Renal pelvis (tissue), 4 donors: ENCODE results near the gene NUMA1. TPM values are rescaled to one million over a fixed set of nuclear protein-coding genes. Genes with fewer than 3 reads are reported as not detected.

Experiments used
- DNase-seq: peaks from one replicate; pipeline ENCODE4 v3.0.0-alpha.2; 2013
- polyA plus RNA-seq, 3 donors: library from polyadenylated mRNA; unstranded; fragments of 120-200 nt; gene quantifications; one replicate each; pipeline ENCODE4 v1.2.1, GENCODE V29; 2013; ENCODE audit not compliant: insufficient read length in 3 of 3

NUMA1 gene
- polyA plus RNA-seq, 3 donors: 289 to 335 (median 305) TPM

DNA sequence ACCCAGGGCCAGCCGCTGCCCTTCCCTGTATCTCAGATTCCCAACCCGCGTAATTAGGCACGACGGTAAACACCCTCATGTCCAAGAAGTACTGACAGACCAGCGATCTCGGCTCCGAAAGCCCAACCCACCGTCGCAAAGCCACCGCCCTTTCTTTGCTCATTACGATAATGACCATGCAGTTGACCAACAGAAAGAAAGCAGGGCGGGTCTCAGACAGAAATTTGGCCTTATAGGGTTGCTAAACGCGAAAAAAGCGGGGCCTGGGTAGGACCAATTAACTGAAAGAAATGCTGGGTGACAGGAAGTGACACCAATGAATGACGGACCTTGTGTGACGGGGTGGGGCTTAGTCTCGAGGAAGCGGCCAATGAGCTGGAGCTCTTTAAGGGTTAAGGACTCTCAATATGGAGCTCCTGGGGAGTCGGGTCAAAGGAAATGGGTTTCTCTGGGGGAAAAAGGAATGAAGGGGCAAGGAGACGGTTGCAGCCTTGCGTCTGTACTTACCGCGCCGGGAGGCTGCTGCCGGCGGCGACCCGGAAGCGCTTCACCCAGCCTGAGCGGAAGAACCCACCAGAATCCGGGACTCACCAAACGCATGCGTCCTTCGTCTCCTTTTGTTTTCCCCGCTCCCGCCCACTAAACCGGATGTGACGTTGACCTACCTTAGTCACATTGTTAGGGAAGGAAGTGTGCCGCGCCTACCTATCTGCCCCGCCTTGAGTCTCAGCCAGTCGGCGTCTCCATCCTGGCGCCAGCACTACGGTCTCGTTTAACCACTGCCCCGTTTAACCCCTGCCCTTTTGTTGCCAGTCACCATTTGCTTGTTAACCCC is 32.0 kb upstream of the NUMA1 start, which contains the start of gene ANAPC15:
Gene ANAPC15 (minus strand): TSS at position 553 of the 835 bp plus-strand sequence. CDS start 1,419 bp downstream, outside the sequence.
- DNase-seq: peak; percentile 100

DNA sequence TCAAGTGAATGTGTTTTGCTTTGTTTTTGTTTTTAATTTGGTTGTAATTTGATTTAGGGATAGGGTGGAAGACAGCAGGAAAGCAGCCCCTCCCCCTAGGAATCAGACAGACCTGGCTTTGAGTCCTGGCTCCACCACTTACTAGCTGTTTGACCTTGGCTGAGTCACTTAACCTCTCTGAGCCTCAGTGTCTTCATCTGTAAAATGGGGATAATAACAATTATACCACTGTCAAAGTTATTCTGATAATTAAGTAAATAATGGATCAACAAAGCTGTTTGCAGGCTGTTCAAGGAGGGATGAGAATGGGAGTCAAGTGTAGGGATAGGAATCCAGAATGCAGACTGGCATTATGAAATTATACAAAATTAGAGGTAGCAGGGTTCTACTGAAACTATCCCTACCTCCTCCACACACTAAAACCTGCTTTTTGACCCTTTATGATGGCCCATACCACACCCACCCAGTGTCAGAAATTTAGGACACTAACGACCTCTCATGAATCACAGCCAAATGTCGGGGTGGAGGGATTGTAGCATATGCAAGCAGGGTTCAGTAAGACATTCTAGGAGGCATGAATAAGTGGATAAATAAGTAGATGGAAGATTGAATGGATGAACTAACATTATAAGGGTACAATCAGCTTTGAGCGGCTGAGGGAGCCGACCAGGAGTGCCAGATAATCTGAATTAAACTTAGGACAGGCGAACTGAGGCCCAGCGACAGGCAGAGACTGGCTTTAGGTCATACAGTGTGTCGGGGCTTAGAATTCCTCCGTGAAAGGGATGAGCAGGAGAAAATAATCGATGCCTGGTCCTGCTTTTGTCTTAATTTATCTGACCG is 31.2 kb upstream of the NUMA1 start:
- no peak for DNase-seq

DNA sequence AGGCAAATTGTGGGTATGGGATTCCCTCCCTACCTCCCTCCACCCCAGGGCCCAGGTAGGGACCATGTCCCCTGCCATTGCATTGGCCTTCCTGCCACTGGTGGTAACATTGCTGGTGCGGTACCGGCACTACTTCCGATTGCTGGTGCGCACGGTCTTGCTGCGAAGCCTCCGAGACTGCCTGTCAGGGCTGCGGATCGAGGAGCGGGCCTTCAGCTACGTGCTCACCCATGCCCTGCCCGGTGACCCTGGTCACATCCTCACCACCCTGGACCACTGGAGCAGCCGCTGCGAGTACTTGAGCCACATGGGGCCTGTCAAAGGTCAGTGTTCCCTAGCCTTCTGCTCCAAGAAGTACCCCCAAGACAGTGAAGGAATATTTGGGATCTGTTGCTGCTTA is 25.5 kb upstream of the NUMA1 start, which contains the start of gene TOMT:
Gene TOMT (plus strand): TSS at position 37 of the 400 bp plus-strand sequence. CDS start 28 bp downstream, at position 65.
- no peak for DNase-seq

DNA sequence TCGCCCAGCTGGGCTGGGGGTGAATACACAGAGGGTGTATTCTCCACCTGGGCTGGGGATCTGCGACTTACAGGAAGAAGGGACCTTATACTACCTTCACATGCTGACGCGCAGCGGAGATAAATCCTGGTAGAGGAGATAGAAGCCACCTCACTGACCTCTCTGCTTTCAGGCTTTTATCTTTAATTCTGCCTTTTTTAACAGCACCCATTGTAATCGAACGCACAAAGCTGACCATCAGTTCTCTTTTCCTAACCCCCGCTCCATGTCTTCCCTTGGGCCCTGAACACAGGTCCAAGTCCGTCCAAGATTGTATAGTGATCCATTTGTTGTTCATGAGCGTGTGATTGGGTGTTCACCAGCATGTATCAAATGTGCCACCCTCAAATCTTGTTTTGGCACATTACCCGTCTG is 23.4 kb upstream of the NUMA1 start:
- DNase-seq: no peak

DNA sequence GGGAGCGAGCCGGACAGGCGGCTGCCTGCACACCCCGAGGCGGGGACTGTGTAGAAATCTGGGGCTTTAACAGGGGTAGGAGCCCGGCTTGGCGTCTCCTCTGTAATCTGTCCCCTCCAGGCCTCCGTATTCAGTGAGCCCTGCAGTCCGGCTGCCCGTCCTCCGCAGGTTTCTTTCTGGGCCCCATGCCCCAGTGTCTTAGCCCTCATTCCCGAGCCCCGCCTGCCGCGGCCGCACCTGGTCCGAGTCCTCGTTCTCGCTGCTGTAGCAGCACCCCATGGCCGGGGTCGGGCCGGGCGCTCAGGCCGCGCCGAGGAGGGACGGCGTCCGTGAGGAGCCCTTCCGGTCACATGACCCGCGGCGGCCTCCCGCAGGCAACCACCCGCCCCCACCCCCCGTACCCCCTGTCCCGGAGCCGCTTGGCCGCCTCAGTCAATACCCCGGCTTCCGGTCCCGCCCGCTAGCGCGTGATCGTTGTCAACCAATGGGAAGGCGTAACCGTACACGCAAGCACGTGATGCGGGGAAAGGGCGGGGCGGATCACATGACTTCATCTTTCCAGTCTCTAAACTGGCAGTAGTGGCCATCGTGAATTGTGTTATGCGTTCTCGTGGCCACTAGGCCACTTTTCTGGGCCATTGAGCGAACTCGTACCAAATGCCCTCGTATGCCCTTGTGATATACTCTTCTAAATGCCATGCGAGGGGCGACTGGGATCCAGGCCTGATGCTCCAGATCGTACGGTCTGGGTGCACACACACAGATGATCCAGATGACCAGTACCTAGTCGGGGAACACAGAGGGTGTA is 22.8 kb upstream of the NUMA1 start, which contains the start of gene LAMTOR1:
Gene LAMTOR1 (minus strand): TSS at position 352 of the 808 bp plus-strand sequence. CDS start 73 bp downstream, at position 279.
- DNase-seq: peak; percentile 99

DNA sequence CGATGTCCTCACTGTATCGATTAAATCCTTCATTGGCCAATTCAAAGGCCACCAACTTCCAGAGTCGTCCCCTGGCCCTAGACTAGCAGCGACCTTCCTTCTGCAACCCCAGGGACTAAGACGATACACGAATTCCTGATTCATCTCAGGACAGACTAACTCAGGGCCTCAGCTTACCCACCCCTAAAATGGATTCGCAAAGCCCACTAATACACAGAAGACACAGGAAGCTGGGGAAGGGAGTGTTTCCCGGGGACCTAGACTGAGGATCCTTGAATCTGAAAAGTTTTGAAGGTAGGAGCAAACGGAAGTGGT is 22.2 kb upstream of the NUMA1 start:
- DNase-seq: no peak

DNA sequence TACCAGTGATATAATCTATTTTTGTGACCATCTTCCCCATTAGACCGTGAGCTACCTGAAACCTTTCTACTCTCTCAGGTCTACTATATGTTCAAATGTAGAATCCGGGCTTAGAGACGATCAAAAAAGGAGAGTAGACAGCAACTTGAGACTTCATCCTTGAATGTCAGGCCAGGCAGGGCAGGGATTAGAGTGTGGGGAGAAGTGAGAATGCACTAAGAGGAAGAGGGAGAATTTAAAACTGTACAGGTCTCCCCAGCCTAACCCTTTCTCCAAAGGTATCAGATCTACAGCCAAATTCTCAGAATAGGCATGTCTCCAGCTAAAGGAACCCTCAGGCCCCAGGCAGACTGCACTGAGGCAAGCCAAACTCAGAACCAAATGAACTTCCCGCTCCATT is 21.8 kb upstream of the NUMA1 start:
- no peak for DNase-seq

DNA sequence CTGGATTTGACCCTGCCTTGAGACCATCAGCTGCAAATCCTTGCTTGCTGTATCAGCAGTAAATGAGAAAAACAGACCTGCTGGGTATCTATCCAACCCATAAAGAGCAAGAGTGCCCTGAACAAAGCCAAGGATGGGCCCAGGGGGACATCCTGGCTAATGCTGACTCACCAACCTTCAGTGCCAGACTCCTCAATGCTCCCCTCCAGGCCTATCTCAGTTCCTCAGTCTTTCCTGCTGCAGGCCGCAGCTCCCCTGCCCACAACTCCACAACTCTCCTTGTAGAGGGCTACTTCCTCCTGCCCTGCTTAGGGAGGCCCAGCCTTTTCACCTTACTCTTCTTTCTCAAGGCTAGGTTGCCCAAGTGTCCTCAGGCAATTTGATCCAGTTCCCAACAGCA is 20.1 kb upstream of the NUMA1 start:
- no peak for DNase-seq

DNA sequence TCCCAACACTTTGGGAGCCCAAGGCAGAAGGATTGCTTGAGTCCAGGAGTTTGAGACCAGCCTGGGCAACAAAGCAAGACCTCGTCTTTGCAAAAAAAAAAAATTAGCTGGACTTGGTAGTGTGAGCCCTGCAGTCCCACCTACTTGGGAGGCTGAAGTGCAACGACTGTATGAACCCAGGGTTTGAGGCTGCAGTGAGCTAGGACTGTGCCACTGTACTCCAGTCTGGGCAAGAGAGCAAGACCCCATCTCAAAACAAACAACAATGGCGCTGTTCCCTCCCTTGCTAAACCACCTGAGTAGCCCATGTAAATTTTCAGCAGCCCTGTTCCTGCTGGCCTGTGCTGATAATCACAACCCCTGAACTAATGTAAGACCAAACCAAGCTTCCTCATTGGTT is 19.7 kb upstream of the NUMA1 start:
- DNase-seq: no peak

DNA sequence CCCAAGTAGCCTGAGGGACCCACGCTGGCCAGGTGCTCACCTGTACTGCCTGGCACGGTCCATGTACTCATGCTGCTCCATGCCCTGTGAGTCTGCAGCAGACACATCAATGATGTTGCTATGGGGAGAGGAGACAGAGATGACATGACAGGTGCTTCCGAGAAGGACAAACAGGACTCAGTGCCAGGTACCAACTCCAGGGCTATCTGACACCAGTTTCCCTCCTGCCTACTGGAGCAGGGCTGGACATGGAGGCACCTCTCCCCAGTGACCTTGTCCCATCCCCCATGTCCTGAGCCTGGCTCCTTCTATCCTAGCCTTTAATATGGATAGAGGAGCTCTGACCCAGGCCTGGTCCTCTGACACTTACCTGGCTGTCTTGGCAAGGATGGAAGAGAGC is 18.4 kb upstream of the NUMA1 start:
- no peak for DNase-seq

DNA sequence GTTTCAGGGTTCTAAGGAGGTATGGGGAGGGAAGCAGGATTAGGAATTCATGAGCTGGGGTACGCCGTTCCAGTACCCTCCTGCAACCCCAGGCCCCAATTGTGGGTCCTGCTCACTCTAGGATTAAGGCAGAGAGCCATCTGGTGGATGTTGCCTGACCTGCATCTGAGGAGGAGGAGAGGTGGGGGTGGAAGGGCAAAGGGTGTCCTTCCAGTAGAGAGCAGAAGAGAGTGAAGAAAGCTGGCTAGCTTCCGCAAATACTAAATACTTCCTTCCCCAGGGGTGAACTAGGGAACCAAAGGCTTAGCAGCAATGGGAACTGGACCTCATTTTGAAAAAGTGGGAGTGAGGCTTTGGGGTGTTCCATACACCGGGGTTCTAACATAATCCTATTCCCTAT is 10.9 kb upstream of the NUMA1 start:
- DNase-seq: peak; percentile 73

DNA sequence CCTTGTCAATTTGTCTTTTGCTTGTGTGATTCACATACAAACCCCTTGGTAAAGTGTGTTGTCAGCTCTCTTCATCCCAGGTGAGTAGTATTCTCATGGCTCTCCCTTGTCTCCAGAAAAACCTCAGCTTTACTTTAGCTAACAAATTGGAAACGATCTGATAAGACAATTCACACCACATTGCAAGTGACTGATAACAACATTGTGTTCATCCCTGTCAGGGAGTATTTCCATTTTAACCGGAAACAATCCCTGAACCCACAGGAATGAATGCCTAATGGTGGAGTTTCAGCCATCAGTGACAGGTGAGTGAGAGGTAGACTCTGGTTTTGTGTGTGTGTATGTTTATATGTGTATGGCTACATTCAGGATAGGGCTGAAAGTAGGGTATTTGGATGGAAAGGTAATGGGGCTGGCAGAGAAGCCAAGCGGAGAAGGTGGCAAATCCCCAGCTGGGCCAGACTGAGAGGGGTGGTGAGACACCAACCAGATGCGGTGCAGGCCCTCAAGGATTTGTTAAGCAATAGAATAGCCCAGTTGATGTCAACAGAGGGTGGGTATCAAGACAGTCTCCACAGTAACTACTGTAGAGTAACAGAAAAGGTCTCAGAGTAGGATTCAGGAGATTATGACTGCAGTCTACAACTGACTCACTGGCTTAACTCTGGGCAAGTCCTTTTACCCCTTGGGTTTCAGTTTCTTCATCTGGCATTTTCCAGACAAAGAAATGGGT is 7.9 kb upstream of the NUMA1 start:
- no peak for DNase-seq

DNA sequence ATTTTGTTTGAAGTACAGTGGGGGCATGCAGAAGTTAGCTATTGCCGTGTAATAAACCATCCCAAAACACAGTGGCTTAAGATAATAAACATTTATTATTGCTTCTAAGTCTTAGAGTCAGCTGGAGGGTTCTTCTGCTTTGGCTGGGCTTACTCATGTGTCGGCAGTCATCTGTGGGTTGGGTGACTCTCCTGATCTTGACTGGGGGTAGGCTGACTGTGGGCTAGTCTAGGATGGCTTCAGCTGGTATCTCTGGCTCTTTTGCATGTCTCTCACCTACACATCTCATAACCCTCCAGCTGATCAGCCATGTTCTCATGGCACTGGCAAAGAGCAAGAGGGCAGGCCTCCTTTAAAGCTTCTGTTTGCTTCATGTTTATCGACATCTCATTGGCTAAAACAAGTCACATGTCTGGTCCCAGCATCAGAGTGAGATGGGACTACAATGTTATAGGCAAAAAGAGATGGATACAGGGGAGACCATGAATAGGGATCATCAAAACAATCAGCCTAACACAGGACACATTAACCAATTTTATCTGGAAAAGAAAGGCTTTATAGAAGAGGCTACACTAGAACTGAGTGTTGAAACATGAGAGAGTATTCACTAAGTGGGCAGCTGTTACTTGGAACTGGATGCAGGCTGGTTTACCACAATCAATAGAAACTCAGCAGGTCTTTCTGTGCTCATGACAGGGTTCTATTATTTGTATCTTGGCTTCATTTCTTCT is 5.4 kb upstream of the NUMA1 start:
- no peak for DNase-seq

DNA sequence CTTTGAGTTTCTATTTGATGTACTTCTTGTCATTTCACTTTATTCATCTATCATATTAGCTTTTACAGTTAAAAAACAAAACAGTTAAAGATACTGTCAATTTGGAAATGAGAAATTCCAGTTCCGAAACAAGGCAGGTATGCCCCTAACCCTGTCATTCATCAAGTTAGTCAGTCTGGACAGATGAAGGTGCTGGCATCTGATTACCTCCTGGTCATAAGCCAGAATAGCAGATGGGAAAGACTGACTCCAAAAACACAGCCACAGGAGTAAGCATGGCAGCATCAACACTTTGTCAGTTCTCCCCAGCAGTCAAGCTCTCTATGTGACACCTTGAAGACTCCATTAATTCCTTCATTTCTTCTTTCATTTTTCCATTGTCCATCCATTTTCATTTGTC is 4.6 kb upstream of the NUMA1 start:
- no peak for DNase-seq

DNA sequence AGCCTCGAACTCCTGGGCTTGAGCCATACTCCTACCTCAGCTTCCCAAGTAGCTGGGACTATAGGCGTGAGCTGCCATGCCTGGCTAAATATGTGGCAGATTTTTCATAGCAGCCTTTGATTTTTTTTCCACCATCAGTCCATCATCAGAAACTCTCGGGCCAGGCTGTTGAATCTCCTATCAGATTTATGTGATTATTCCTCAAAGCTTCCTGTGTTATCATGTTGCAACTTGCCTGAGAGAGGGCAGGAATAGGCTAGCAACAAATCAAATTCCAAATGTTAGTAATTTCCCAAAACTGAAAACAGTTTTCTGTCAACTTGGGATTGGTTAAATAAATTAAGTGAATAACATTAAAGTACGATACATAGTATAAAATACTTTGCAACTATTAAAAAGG is 3.7 kb upstream of the NUMA1 start:
- DNase-seq: no peak

DNA sequence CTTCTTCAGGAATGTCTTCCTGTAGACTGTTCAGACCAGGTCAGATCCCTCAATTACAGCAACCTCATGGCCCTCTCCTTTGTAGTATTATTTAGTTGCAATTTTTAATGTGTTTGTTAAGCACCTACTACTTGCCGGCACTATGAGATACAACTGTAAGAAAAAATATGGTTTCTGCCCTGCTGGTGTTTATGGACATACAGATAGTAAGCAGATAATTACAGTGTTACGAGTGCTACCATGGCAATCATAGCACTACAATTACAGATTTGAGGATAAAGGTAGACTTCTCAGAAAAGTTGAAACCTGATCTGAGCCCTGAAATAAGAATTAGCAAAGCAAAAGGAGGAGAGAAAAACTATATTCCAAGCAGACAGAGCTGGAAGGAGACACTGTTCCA is 3.1 kb upstream of the NUMA1 start:
- no peak for DNase-seq

DNA sequence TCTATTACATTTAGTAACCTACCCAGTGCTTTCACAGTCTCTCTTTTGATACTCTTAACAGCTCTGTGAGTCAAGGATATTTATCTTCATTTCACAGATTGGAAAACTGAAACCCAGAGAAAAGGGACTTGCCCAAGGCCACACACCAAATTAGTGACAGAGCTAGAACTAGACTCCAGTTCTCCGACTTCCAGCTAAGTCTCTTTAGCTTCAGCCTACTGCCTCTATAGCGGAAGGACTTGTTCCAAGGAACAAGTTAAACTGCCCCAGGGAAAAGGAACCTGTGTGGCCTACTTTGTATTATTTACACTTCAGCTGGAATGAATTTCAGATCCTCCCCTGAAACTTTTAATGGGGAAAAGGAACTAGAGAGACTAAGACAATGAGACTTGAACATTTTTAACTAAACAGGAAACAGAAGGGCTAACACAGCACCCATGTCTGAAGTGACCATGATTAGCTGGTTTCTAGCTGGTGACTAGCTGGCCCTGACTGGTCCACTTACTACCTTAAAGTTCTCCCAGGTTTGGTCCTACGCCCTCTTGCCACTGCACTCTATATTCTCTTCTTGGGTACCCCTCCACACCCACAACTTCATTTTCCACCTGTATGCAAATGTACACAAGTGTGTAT is 1.6 kb upstream of the NUMA1 start:
- DNase-seq: no peak

DNA sequence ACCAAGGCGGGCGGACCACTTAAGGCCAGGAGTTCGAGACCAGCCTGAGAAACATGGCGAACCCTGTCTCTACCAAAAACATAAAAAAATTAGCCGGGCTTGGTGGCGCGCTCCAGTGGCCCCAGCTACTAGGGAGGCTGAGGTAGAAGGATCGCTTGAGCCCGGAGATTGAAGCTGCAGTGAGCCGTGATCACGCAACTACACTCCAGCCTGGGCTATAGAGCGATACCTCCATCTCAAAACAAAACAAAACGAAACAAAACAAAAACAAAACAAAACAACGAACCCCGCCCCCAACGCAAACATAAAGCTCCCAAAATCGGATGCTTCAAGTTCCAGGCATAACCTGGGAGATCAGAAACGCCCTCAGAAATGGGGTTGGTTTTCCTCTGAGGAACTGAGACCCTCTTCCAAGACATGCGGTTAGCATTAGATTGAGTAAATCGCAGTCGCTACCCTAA is 872 bp upstream of the NUMA1 start:
- no peak for DNase-seq

DNA sequence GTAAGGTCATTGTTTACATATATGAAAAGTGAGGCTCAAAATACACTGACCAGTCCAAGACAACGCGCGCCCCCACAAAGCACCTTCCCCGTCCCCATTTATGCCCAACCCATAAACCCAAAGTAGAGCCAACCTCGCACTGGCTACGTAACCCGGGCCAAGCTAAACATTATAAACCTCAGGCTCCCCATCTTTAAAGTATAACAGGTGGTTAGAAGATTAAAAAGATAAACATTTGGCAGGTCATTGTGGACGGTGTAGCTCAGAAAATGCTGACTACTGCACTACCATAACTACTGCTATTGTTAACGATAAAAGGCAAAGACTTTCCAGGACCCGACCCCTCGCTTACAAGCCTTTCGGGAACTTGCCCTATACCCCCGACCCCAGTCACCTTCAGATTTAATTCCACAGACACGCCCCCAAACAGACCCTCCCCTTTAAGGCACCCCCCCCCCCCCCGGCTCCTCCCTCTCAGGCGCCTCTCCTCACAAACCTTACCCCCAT is 470 bp downstream of the NUMA1 start:
- DNase-seq: no peak

DNA sequence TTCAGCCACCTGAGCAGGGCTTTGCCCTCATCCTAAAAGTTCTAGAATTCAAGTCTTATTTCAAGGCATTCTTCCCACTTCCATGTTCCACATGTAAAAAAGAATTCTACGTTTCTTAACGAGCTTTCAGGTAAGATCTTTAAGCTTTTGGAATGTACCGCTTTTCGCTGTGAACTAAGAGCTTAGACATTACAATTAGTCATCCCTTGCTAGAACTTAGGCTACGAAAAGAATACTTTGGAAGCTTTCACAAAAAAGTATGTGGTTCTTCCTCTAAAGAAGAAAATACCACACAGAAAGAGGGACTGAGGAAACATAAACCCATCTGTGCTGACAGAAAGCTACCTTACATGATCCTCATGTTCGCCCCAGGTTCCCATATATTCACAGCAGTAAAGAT is 1.9 kb downstream of the NUMA1 start:
- no peak for DNase-seq
